GM21390 (cell line): ENCODE data around the gene METRN.
"Not testable (repeated sequence)": the region's sequence is repeated elsewhere in the genome, so short reads cannot be mapped to it uniquely, and the experiment has no call there.

Experiments used
- ATAC-seq: cut with Tn5 transposase; IDR thresholded peaks from one replicate; pipeline ENCODE4 v1.9.1; 2021; ENCODE audit not compliant: unreplicated experiment

Gene METRN

GRCh38 chr16:754121-754607 lies 39.2 kb downstream of the METRN start:
- not testable (repeated sequence) for ATAC-seq

DNA sequence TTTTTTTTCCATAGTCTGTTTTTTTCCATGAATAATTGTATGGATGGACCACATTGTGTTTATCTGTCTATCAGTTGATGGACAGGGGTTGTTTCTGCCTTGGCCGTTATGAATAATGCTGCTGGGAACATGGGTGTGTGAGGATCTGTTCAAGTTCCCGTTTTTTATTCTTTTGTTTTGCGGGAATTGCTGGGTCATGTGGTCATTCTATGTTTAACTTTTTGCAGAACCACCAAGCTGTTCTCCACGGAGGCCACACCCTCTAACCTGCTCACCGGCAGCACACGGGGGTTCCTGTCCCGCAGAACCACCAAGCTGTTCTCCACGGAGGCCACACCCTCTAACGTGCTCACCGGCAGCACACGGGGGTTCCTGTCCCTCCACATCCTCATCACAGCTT lies 39.7 kb downstream of the METRN start:
- no peak for ATAC-seq

DNA sequence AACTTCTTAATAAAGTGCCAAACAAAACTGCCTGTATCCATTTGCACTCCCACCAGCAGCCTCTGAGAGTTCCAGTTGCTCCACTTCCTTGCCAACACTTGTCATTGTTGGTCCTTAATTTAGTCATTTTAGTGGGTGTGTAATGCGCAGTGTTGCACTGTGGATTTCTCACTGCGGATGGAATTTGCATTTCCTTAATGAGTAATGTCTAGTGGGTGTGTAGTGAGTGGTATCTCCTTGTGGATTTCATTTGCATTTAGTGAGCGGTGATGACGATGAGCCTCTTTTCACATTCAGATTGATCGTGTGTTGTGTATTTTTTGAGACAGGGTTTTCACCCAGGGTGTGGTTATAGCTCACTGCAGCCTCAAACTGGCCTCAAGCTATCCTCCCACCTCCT lies 41.5 kb downstream of the METRN start:
- ATAC-seq = no peak

DNA sequence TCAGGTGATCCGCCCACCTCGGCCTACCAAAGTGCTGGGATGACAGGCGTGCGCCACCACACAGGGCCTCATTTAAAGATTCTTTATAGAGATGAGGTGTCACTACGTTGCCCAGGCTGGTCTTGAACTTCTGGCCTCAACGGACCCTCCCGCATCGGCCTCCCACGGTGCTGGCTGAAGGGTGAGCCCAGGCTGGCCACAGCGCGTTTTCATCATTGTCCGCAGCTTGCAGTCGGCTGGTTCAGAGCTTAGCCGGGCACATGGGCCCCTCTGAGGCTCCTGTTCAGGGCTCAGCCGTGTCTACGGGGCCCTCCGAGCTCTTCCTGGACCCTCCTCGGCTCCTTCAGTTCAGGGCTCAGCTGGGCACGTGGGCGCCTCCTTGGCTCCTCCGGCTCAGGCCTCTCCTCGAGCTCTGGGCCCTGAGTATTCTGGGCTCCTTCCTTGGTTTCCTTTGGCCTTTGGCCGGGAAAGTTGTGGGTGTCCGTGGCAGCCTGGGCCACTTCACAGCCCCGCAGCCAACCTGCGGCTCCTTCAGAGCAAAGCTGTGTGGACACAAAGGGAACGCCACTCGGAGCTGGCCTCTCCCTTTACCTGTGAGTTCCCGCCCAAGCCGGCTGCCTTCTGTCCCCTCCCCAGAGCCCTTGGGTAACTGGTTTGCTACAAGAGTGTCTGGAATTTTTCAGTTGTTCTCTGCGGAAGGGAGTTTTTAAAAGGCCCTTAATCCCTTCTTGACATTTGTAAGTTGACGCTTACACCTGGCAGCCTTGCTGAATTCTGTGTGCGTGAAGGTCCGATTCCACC lies 44.4 kb downstream of the METRN start:
- ATAC-seq = no peak

DNA sequence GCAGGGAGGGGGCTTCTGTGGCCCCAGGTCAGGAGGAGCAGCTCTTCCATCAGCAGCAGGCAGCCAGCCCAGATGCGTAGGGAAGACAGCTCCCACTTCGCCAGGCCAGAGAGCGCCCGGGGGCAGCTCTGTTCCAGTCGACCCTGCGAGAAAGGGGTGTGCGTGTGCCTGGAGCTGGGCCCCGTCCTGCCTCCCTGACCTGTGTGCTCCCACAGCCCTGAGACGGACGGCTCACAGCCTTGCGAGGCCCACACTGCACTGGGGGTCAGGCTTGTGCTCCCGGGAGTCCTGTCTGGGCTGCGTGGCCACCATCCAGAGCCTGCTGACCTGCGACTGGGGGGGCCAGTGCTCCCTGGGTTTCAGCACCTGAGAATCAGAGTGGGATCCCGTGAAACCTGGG lies 45.1 kb downstream of the METRN start:
- no peak for ATAC-seq

DNA sequence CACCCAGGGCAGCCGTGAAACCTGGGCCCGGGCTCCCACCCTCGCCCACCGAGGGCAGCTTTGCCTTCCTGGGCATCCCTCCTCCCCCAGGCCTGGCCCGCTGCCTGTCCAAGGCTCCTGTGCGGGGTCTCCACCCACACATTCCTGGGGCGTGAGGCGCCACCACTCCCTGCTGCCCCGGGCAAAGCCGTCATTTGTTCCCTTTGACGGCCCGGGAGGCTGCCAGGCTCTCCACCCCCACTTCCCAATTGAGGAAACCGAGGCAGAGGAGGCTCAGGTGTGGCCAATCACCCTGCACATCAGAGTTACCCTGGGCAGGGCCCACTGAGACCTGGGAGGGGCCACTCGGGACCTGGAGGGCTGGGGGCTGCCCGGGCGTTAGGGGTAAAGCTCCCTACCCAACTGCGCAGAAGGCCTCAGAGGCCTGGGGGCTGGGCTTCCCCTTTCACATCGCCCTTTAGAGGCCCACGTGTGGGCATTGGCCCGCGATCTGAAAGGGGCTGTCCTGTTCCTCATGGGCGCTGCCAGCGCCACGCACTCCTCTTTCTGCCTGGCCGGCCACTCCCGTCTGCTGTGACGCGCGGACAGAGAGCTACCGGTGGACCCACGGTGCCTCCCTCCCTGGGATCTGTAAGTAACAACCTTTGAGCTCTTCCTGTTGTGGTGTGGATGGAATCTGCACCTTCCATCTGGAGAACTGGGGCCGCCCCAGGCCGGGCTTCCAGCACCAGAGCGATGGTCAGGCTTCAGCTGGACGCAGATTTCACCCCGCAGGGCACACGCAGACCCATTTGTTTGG lies 45.8 kb downstream of the METRN start, which contains the start of gene MSLN:
MSLN (plus strand) TSS at position 190 of the 799 bp plus-strand sequence. CDS start 1,947 bp downstream, outside the sequence.
- no peak for ATAC-seq

DNA sequence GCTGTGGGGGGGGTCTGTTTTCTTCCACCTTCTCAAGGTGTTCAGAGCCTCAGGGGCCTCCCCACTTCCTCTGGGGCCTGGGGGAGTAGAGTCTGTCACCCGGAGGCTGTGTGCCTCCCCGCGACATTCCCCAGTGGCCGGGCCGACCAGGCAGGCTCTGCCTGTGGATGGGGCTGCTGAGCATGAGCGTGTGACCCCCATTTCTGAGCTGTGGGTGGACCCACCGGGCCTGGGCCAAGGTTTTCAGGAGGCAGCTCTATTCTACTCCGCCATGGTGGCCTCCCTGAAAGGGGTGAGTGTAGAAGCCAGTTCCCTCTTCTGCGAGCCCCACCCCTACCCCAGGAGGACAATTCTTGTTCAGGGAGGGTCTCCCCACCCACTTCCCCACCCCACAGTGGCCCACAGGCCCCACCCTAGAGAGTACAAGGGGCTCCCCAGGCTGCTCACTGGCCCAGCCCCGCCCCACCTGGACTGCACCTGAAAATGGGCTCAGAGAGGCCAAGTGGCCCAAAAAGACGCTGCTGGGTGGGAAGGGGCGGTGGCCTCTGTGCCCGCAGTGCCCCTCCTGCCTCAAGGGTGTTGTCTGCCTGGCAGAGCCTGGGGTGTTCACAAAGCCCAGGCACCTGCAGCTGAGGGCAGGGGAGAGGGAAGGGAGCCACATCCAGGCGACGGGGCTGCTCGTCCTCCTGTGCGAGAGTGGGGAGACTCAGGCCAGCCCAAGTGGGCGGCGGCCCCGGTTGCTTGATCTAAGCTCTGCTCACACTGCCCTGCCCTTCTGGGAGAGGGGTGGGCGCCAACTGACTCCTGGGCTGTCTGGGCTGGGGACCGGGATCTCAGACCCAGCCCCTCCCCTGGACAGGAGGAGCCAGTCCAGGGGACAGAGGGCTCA lies 47.0 kb downstream of the METRN start:
- no peak for ATAC-seq

GRCh38 chr16:762595-763268 lies 47.8 kb downstream of the METRN start:
- ATAC-seq = no peak

DNA sequence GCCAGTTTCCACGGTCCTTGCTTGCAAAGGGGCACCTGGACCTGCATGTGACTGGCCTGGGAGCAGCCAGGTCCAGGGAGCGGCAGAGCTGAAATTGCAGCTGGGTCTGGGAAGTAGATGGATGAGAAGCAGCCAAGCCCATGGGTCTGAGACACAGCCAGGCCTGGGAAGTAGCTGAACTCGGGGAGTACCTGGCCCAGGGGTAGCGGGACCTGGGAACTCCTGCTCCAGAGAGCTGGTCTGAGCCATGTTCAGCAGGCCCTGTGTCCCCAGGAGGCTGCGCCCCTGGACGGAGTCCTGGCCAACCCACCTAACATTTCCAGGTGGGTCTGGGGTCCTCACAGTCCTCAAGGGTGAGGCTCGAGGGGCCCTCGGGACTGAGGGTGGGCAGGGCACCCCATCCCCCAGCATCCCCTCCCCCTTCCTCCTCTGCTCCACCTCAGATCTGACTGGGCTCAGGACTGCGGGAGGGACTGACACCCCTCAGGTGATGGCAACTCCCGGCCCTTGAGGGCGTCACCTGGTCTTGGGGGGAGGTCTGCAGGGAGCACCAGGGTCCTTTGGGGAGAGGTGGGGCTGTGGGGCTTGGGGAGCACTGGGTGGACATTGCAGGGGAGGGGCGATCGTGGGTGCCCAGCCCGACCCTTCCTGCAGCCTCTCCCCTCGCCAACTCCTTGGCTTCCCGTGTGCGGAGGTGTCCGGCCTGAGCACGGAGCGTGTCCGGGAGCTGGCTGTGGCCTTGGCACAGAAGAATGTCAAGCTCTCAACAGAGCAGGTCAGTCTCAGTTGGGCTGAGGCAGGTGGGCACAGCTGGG lies 48.7 kb downstream of the METRN start:
- ATAC-seq = no peak

DNA sequence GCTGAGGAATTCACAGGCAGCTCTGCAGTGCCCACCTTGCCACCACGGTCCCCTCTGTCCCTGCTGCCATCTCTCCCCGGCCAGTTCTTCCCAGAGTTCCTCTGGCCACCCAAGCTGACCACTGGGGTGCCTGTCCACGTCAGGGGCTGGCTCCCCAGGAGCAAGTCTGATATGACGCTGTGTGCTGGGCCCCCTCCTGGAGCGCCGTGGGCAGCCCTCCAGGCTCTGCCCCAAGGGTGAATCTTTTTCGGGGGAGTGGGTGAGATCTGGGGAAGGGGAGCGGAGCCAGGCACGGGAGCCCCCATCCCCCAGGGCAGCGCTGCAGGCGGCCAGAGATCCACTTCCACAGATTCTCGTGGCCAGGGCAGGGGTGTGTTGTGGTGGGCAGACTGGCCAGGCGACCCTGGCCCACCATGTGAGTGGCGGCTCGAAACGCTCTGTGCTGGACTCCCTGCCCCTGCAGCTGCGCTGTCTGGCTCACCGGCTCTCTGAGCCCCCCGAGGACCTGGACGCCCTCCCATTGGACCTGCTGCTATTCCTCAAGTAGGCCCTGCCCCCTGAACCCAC lies 49.3 kb downstream of the METRN start:
- no peak for ATAC-seq

GRCh38 chr16:764848-765487 lies 50.0 kb downstream of the METRN start:
- ATAC-seq = no peak

- ATAC-seq = no peak
Measured at GRCh38 chr16:765488-765865, 50.6 kb downstream of the METRN start.

GRCh38 chr16:766008-766819 lies 51.3 kb downstream of the METRN start:
- ATAC-seq = no peak

GRCh38 chr16:766820-767640 lies 52.1 kb downstream of the METRN start:
- ATAC-seq = no peak

DNA sequence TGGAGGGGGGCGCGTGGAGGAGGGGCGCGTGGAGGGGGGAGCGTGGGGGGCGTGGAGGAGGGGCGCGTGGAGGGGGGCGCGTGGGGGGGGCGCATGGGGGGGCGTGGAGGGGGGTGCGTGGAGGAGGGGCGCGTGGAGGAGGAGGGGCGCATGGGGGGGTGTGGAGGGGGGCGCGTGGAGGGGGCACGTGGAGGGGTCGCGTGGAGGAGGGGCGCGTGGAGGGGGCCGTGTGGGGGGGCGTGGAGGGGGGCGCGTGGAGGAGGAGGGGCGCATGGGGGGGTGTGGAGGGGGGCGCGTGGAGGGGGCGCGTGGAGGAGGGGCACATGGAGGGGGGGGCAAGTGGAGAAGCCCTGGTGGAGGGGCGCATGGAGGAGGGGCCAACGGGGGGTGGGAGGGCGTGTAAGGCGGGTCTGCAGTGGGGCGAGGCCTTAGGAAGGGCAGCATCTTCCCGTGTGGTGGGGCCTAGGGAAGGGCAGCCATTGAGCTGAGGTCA lies 52.9 kb downstream of the METRN start:
- no peak for ATAC-seq

DNA sequence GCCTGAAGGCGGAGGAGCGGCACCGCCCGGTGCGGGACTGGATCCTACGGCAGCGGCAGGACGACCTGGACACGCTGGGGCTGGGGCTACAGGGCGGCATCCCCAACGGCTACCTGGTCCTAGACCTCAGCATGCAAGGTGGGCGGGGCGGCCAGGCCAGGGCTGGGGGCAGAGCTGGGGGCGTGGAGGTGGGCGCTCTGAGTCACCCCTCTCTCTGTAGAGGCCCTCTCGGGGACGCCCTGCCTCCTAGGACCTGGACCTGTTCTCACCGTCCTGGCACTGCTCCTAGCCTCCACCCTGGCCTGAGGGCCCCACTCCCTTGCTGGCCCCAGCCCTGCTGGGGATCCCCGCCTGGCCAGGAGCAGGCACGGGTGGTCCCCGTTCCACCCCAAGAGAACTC lies 53.5 kb downstream of the METRN start:
- no peak for ATAC-seq
